Testis (tissue), 2 donors: ENCODE results near the gene BCL7A.

Experiments
- POLR2A ChIP-seq: fragments of 450-650 bp; IDR thresholded peaks from one replicate; pipeline ENCODE4 v1.6.1; 2017; ENCODE audit warnings: antibody characterized with exemption, mild to moderate bottlenecking, moderate library complexity
- TF ChIP-seq, protein P1 (sequence below), 3 experiments: fragments of 450-650 bp in 2 of 3; fragments of 200-600 bp in 1 of 3; sonication (generic) in 1 of 3; IDR thresholded peaks; one replicate each; pipeline ENCODE4 v1.5.1; 2016 to 2019; ENCODE audit warnings: antibody characterized with exemption in 3 of 3, mild to moderate bottlenecking in 2 of 3, moderate library complexity in 1 of 3

DNA sequence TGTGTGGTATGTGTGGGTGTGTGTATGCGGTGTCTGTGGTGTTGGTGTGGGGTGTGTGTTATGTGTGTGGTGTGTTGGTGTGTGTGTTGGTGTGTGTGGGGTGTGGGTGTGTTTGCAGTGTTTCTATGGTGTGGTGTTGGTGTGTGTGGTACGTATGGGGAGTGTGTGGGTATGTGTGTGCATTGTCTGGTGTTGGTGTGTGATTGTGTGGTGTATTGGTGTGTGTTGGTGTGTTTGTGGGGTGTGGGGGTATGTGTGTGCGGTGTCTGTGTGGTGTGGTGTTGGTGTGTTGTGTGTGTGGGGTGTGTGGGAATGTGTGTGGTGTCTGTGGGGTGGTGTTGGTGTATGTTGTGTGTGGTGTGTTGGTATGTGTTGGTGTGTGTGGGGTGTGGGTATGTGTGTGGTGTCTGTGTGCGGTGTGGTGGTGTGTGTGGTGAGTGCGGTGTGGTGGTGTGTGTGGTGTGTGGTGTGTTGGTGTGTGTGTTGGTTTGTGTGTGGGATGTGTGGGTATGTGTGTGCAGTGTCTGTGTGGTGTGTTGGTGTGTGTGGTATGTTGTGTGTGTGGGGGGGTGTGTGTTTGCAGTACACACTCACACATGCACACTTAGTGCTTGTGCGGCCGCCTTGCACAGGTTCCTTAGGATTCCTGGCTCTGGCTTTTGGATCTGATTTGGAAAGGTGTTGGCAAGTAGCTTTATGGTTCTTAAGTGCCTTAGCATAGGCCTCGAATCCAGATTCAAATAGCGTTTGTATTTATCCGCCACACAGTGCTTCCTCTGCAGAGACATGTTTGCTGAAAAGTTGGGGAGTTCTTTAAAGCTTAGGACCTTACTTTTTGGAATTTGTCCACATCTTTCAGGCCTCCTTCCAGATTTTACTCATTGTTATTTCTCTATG lies 73.3 kb downstream of the BCL7A start:
- TF ChIP-seq, protein P1, sequence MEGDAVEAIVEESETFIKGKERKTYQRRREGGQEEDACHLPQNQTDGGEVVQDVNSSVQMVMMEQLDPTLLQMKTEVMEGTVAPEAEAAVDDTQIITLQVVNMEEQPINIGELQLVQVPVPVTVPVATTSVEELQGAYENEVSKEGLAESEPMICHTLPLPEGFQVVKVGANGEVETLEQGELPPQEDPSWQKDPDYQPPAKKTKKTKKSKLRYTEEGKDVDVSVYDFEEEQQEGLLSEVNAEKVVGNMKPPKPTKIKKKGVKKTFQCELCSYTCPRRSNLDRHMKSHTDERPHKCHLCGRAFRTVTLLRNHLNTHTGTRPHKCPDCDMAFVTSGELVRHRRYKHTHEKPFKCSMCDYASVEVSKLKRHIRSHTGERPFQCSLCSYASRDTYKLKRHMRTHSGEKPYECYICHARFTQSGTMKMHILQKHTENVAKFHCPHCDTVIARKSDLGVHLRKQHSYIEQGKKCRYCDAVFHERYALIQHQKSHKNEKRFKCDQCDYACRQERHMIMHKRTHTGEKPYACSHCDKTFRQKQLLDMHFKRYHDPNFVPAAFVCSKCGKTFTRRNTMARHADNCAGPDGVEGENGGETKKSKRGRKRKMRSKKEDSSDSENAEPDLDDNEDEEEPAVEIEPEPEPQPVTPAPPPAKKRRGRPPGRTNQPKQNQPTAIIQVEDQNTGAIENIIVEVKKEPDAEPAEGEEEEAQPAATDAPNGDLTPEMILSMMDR (IDR thresholded peaks at IDR 0.05), result no peak
- no peak for TF ChIP-seq POLR2A
